ENCODE measurements around the gene TNS1.
"Not testable (repeated sequence)": the region's sequence is repeated elsewhere in the genome, so short reads cannot be mapped to it uniquely, and the experiment has no call there.

Gene TNS1

DNA sequence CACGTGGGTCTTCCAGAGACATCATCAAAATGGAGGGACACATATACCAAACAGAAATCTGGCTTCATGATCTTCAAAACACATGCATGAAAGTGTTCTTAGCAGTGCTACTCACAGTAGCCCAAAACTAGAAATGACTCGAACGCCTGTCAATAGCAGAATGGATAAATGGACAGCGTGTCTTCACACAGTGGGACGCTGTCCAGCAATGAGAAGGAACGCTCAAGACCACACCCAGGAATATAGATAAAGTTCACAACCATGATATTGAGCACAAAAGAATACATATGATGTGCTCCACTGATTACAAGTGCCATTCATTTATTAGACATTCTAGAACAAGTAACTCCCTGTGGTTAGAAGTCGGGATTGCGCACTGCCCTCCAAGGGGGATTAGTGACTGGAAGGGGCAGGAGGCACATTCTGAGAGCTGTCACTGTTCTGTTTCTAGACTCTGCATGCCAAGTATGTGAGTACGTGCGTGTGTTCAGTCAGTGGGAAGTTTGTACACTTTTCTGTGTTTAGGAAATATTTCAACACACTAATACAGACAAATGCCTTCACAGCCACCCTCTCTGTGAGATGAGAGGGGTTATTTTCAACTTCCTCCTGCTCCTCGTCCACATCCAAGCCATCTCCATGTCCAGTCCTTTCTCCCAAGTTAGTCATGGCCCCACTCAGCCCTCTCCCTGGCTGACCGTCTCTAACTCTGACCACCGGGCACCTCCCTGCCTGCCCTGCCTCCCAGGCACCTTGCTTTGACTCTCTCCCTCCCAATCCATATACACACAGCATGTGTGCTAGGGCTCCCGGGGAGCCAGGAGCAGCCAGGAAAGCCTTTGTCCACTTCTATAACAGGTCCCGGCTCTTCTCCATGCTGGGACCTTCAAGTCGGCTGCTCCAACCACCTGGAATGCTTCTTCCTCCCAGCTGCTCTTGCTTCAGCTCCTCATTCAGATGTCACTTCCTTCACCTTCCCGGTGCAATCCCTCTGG is 26.9 kb upstream of the TNS1 start:
- no peak for DNase-seq

DNA sequence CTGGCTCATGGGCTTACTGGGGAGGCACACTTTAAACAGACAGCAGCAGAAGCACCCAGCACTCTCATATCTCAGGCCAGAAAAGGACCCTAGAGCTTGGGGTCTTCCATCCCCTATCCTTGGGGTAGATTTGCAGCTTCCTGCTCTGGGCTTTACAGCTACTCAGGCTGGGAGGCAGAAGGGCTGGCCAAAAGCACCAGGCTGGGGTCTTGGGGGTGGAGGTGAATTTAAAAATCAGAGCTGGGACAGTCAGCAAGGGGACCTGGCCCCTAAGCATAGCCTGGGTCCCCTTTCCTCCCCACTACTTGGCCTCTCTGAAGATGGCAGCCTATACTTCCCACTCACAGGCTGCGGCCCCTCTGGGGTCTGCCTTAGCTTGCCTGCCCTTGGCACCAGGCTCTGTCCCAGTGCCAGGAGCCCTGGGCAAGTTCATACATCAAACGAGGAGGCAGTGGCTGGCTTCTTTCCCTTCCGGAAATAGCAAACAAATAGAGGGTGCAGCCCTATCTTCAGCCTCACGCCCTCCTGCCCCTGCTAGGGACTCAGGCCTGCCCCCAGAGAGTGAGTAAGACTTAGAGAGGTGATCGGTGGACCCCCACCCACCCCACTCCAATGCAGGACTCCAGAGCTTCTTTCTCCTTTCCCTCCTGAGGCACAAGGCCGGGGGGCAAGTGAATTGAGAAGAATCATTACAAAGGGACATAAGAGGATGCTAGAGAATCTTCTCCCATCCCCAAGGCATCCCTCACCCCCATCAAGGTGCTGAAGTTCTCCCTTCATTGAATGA is 26.0 kb upstream of the TNS1 start:
- DNase-seq: no peak

DNA sequence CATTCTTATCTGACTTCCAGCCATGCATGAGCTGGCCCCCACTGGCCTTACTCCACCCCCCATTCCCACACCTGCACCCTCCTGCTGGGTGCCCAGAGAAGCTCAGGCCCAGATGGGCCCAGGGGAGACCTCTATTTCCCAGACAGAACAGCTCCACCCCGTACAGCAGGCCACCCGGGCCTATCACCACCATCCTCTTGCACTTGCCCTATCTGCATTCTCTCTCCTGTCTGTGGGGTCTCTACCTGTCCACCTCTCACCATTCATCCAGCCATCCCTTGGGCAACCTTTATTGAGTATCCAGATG is 25.3 kb upstream of the TNS1 start:
- DNase-seq: no peak

DNA sequence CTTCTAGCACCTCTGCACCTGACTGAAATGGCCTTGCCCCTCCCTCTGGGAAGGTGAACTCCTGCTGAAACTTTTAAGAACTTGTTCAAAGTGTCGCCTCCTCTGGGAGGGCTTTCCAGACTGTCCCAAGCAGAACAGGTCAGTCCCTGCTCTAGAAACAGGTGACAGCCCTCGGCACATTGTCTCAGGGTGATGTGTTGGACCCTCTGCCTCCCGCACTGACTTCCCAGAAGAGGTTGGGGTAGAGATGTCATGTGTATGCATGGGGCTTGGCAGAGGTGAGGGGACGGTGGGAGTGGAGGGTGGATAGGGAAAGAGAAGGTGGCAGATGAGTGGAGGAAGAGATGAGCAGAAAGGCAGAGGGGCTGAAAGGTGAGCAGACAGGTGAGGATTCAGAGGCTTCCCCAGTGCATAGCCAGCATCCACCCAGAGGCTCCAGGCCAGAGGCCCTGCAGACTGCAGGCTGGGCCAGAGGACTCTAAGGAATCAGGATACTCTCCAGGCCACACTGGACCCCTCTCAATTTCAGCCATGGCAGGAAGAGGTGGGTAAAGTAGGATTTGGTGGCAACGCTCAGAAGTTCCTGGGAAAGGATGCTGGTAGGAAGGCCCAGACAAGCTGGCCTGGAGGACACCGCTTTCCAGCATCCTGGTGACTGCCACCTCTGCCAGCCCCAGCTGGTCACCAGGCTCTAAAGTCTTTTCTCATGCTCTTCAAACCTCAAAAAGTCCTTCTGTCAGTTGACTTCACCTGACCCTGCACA is 24.8 kb upstream of the TNS1 start:
- no peak for DNase-seq

DNA sequence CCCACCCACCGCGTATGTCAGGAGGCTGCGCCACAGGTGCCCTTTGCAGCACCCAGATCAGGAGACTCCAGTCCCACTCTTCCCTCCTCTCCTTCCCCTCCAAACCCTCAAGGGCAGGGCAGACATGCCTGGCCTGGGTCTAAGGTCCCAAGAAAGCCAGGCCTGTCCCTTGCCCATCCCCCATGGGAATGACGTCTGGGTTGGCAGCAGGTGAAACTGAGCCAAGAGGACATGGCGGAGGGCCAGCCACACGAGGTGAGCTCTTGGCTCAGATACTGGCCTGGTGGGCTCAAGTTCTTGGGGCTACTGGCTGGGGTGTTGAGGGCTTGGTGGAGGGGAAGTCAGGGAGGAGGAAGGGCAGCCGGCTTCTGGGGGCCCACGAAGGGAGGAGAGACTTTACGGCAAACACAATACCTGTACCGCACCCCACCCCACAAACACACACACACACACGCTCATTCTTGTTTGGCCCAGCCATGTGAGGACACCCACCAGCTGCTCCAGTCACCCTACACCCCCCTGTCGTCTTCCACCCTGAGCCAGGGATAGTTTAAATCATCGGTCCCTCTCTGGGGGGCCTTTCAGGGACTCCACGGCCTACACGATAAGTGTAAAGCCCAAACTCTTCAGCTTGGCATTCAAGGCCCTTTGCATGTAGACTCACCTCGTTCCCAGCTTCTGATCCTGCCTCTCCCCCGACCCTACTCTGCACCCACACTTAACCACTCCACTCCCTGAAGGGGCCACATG is 24.1 kb upstream of the TNS1 start:
- DNase-seq: no peak

DNA sequence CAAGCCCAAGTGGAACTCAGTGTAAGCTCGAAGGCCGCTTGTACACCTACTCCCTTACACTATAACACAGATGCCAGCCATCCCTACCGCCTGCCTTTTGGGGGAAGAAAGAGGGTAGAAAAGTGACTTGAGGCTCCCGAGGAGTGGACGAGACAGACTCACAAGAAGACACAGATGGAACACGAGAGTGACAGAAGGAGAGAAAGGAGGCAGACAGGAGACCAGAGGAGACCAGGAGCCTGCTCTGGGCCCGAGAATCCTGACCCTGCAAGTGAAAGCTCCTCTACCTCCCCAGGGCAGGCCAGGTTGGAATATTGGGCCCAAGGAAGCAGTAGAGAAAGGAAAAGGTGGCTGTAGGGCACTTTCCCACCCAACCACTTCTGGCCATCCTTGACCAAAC is 23.4 kb upstream of the TNS1 start:
- DNase-seq: no peak

DNA sequence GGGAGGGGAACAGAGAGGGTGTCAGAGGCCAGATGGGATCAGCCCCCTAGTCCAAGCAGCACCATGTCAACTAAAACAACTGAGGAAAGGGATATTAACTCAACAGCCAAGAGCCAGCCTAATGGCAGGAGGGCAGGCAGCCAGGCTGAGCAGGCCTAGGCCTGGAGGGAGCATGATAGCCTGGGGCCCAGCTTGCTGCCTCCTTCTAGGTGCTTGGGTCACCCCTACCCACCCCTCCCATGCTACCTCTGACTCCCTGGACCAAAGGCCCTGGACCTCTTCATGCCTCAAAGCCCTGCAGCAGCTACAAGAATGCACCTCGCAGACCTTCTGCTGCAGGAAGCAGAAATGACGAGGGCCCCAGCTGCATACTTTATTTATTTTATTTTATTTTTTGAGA is 22.1 kb upstream of the TNS1 start:
- no peak for DNase-seq

DNA sequence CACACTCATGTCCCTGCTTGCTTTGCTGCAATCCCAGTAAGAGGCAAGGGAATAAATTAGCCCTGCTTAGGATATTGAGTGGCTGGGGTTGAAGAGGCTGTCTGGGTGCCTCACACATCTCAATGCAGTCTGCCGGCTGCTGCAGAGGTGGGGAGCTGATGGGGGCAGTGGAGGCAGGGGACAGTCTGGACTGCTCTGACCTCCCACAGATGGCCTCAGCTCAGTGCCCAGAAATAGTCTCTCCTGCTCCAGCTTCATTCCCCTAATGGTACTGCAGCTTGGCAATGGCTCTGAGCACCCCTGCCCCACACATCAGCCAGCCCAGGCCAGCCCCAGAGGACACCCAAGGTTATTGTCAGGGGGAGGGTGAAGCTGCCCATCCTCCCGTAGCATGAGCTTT is 21.5 kb upstream of the TNS1 start:
- no peak for DNase-seq

DNA sequence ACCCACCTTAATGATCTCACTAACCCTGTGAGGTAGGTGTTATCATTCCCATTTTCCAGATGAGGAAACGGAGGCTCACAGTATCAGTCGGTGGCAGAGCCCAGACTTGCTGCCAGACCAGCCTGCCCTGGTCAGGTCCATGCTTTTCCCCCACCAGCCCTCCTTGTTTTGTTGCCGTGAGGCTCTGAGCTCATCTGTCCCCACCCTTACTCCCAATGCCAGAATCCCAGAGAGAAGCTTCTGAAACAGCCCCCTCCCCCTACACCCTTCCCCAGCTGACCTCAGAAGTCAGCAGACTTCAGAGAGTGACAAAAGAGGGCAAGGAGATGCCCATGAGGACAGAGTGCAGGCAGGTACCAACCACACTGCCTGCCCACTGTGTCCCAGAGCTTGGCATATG is 20.8 kb upstream of the TNS1 start:
- no peak for DNase-seq

DNA sequence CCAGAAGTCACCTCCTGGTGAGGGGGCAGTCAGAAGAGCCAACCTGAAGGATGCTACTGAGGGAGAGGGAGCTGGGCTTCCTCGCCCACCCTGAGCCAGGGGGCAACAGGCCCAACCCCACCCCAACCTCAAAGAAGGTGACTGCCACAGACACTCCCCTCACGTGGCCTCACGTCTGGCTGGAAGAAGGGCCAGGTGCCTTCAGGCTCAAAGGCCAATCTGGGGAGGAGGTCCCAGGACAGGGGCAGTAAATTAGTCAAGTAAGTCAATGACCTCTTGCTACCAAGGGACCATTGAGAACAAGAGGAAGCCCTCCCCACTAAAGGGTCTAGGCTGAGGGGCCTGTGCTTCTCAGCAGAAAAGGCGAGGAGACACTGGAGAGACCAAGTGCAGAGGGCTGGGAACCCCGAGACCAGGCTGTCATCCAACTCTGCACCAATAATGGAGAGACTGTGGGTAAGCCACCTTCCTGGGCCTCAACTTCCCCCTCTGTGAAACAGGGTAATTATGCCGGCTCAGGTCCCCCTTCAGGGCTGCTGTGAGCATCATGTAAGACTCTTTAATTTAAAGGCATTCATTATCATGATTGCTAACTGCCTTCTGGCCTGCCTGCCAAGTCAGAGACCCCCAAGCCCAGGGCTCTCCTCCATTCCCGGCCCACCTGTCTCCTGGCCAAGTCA is 20.2 kb upstream of the TNS1 start:
- DNase-seq: no peak

DNA sequence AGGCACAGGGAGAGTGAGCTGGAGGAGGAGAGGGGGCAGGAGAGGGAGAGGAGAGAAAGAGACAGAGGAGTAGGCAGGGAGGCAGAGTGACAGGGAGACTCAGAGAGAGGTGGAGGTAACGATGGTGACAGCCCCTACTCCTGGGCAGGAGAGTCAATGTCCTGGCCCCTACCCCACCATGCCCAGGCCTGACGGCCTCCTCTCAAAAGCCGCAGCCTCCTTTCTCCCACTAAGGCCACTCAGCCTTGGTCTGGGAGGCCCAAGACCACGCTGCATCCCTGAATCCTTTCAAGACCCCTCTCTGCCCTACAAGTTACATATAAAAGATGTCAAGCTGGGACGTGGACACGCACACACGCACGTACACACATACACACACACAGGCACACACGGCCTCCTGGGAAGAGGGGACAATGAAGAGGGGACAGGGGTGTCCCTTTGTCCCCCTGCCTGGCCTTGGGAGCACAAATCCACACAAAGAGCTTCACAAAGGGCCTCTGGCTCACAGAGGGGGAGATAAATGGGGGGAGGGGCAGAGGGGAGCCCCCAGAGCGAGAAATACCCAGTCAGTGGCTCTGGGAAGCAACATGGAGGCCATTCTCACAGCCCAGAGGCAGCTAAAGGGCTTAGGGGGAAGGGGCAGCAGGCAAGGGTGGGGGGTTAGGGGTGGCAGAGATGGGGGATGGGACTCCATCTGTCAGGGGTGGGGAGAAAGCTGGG is 19.5 kb upstream of the TNS1 start:
- DNase-seq: no peak

DNA sequence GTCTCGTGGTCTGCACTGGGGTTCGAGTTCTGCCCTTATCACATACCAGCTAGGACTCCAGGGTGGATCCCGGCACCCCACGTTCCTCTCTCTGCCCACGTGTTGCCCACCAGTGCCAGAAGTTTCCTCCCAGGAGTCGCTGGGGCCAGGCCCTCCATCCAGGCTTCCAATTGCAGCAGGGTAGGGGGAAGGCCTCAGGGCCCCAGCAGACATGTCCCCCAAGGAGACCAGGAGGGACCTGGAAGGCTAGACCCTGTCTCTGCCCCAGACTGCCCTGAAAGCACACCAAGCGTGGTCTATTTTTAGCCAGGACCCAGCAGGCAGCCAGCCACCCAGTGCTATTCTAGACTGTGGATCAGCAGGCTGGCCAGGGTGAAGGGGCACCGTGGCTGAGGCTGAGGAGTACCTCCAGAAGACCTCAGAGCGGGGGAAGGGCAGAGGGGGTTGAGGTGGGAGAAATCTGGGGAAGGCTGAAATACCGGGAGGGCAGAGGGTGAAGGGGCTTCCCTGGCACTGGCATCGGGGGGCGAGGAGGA is 18.8 kb upstream of the TNS1 start:
- DNase-seq: no peak

DNA sequence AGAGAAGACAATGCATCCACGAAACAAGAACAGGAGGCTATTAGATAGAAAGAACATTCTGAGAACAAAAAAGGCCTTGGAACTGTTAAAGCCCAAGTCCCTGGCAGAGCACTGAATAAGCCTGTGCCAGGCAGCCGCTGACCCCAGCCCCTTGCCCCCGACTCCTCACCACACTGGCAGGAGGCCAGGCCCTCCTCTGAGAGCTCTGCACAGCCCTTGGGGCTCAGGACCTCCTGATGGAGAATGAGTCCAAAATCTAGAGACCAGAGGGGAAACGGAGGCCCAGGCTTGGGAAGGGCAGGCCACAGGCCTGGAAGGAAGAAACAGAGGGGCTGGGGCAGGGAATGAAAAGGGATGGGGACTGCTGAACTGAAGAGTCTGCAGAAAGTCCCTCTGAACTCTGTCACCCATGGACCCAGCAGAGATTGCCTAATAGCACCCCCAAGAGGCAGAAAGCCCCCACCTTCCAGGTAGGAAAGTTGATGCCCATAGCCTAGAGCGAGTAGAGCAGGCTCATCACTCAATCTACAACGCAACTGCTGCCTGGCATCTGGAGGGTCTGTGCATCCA is 18.3 kb upstream of the TNS1 start:
- DNase-seq: no peak

DNA sequence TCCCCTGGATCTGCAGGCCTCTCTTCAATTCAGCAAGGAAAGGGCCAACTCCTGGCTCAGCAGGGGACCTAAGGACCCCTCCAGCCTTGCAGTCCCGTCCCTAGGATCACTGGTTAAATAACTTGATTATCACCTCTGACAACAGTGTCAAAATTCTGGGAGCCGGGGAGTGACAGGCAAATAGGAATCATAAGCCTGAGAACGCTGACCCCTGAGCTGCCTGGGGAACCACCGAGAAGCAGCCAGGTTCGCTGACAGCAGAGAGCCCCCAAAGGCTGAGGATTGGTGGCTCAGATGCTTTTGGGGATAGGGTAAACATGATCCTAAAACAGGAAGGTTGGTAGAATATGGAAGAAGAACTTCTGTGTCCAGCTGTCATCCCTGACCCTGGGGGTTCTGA is 17.5 kb upstream of the TNS1 start:
- no peak for DNase-seq

DNA sequence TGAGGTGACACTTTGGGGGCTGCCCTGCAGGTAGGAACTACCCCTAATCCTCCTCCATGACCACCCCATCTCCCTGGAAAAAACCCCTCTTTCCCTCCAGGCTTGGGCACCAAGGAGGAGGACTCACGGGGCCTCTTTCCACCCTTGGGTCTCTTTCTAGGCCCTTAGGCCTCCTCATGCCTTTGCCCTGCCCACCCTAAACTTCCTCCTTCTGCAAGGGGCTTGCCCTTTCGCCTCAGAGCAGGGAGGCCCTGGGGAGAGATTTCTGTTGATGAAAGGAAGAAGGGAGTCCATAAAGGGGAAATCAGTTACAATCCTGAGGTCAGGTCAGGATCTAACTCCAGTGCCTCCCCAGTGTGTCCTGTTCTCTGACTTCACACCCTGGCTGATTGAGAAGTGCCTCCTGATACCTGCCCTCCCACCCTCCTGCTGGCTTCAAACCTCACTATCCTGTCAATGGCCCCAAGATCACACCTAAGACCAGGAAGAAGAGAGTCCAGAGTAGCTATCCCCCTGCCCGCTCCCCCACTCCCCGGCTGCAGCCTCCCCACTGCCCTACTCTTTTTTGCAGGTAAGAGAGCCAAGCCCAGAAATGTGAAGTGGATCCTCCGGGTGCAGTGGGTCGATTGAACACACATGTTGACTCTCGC is 16.7 kb upstream of the TNS1 start:
- no peak for DNase-seq

DNA sequence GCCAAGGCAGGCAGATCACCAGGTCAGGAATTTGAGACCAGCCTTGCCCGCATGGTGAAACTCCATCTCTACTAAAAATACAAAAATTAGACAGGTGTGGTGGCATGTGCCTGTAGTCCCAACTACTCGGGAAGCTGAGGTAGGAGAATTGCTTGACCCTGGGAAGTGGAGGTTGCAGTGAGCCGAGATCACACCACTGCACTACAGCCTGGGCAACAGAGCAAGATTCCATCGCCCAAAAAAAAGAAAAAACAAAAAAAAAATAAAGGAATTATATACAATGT is 16.0 kb upstream of the TNS1 start:
- DNase-seq: not testable (repeated sequence)

DNA sequence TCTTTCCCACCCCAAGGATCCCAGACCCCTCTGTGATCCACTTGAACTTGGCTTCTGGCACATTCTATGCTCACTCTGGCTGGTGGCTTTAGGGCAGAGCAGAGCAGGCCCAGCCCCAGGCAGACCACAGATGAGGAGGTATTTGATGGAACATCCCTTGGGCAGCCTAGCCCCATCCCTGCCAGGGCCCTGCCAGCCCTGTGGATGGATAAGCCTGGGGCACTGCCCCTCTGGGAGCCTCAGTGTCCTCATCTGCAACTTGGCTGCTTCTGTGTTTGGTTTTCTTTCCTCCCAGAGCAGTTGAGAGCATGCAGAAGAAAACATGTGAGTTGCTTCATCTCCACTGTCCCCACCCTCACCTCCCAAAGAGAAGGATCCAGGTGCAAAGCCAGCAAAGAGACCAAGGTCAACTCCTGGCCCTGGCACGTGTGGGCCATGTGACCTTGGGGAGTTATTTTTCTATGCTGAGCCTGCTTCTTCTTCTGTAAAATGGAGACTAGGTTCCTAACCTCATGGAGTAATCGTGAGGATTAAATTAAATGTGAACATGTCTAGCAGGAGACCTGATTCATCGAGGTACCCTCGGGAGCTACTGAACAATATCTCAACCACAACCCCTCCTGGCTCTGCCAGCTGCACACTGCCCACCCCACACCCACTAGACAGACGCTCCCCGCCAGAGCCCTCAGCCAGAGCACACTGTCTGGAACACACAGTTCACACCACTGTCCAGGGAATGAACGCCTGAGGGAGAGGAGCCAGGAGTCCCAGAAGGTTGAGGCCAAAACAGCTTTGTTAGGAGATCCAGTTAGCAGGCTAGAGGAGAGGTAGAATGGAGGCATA is 14.6 kb upstream of the TNS1 start:
- no peak for DNase-seq

DNA sequence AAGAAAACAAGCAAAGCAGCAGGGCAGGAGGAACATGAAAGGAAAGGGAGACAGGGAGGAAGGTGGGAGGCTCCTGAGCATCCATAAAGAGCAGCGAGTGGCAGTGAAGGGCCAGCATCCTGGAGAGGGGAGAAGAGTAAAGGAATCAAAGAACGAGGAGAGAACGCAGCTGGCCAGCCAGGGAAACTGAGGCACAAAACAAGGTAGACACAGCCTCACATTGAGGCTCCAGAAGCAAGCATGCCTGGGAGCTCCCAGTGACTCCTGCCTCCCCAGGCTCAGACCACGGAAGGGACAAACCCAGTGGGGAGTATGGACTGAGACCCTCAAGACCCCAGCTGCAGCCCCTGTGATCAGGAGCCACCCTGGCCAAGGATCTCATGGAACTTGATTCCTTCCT is 14.0 kb upstream of the TNS1 start:
- no peak for DNase-seq
